ENCODE data around the gene GIPC2.

GIPC2 gene

DNA sequence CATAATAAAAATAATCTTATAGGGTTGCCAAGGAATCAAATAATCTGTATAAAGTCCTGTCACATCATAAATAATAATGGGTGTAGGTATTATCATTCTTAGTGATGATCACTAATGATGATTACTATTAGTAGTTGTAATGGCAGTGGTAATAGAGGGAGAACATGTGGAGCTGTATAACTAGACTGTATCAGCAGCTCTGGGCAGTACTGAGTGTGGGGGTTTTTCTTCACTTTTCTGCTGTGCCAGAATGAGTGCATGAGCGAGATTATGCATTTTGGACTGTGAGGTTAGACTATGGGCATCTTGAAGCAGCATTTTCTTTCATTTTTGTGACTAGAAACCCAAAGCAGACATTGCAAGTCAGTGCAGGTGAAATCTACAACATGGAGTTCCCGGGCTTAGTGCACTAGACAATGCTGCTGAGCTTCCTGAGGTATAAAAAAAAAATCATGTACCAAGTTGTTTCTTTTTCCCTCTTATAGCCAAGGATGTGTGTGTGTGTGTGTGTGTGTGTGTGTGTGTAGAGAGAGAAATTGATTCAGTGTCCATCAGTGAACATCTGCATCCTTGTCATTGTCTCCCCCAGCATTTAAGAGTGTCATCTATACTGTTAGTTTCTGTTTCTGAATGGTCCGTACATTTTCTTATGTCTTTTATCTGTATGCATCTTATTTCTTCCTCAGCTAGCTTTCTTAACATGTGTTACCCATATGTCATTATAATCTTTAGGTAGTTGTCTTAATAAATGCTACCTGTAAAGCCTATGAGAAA lies 86.6 kb downstream of the GIPC2 start:
- TF ChIP-seq ZFX (IDR thresholded peaks at IDR 0.05; ENCODE audit: borderline replicate concordance) (no peak), CTCF (IDR thresholded peaks at IDR 0.05) (no peak)
- no peak overlapping the region for H3K27ac ChIP-seq

DNA sequence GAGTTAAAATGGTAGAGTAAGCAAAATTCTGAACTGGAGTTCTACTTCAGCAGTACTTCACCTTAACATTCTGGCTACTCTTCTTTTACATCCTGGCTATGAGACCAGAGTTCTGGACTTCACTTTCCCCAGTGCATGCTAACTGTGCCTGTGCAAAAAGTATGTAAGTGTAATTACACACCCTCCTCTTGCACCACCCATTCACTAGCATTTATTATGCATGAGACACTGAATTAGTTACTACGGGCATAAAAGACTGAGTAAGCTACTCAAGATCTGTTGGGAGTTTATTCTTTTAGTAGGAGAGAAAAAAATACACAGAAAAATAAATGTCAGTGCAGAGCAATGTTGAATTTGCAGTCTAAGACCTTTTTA lies 87.2 kb downstream of the GIPC2 start:
- TF ChIP-seq ZFX (IDR thresholded peaks at IDR 0.05; ENCODE audit: borderline replicate concordance) (no peak), CTCF (IDR thresholded peaks at IDR 0.05) (no peak)
- no peak overlapping the region for H3K27ac ChIP-seq

- TF ChIP-seq ZFX (IDR thresholded peaks at IDR 0.05; ENCODE audit: borderline replicate concordance) (no peak), CTCF (IDR thresholded peaks at IDR 0.05) (no peak)
- no peak overlapping the region for H3K27ac ChIP-seq
These were observed 90.9 kb downstream of the GIPC2 start for GRCh38 chr1:78136680-78137079.

- TF ChIP-seq ZFX (IDR thresholded peaks at IDR 0.05; ENCODE audit: borderline replicate concordance) (no peak), CTCF (IDR thresholded peaks at IDR 0.05) (no peak)
- no peak overlapping the region for H3K27ac ChIP-seq
These were observed 95.9 kb downstream of the GIPC2 start for GRCh38 chr1:78141531-78142231.

GRCh38 chr1:78142736-78143135 lies 97.0 kb downstream of the GIPC2 start:
- TF ChIP-seq ZFX (IDR thresholded peaks at IDR 0.05; ENCODE audit: borderline replicate concordance) = no peak
- TF ChIP-seq CTCF (IDR thresholded peaks at IDR 0.05) = no peak
- H3K27ac ChIP-seq = no peak overlapping the region

DNA sequence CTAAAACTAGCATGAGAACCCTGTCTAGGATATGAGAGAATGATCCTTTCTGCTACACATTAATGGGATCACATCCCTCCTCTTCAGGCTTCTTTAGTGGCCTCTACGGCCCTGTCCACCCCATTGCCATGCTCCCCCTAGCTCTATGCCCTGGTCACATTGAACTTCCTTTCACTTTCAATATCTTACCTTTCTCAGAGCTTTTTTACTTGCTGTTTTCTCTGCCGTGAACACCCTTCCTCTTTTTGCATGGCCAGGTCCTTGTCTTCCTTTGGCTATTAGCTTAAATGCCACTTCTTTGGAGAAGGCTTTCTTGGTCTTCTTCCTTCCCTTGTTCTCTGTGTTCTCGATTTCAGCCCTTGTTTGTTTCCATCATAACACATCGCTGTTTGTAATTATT lies 97.4 kb downstream of the GIPC2 start:
- no peak overlapping the region for H3K27ac ChIP-seq
- TF ChIP-seq ZFX (IDR thresholded peaks at IDR 0.05; ENCODE audit: borderline replicate concordance) (no peak), CTCF (IDR thresholded peaks at IDR 0.05) (no peak)

DNA sequence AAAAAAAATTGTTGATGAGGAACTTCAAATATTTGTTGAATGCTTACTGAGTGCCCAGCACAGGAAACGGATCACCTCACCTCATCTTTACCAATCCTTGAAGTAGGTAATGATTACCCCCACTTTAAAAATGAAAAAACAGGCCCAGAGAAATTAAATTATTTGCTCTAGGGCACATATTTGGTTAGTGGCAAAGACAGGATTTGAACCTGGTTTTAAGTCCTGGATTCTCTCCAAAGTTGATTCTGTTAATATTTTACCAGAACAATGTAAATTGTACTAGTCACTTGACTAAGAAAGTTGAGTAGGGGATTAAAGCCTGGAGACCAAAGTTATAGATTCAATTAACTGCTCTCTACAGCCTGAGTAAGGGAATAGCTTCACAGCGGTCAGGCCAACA lies 97.9 kb downstream of the GIPC2 start:
- H3K27ac ChIP-seq = no peak overlapping the region
- TF ChIP-seq ZFX (IDR thresholded peaks at IDR 0.05; ENCODE audit: borderline replicate concordance) = no peak
- no peak for TF ChIP-seq CTCF (IDR thresholded peaks at IDR 0.05)

Data from 22Rv1 (cell line).